PFSK-1 (cell line): ENCODE measurements around the gene ACOX3.

ENCODE experiments used
- REST ChIP-seq, 2 experiments: IDR thresholded peaks; 2 replicates each; pipeline versions ENCODE4 v1.6.1 to v1.8.0; 2011 to 2012; ENCODE audit warnings: low read depth in 2 of 2, low read length in 2 of 2, control low read depth in 1 of 2, inconsistent platforms in 1 of 2, mild to moderate bottlenecking in 1 of 2, moderate library complexity in 1 of 2; ENCODE audit not compliant: insufficient read depth in 1 of 2
- SIN3A ChIP-seq: IDR thresholded peaks from 2 replicates; pipeline ENCODE4 v1.6.1; 2012; ENCODE audit warnings: mild to moderate bottlenecking, low read length, moderate library complexity, borderline replicate concordance; ENCODE audit not compliant: insufficient read depth
- TAF1 ChIP-seq: IDR thresholded peaks from 2 replicates; pipeline ENCODE4 v1.6.1; 2012; ENCODE audit warnings: low read length, control low read depth, borderline replicate concordance; ENCODE audit not compliant: insufficient read depth

- no peak for TF ChIP-seq TAF1
- TF ChIP-seq REST (IDR thresholded peaks at IDR 0.05; ENCODE audit: insufficient read depth in 1 of 2, low read depth in 2 of 2, low read length in 2 of 2): no peak
- no peak for TF ChIP-seq SIN3A
These were observed 18.2 kb downstream of the ACOX3 start for GRCh38 chr4:8422327-8422726.
